A549 treated with Mapracorat at 1 μM for 4 hours (cell line): Measurements from ENCODE around the gene GGN. TPM values are rescaled to one million over a fixed set of nuclear protein-coding genes. Genes with fewer than 3 reads are reported as not detected.

ENCODE experiments used
- total RNA-seq: library from RNA; stranded (reverse); fragments of 200-300 nt; extraction: Qiagen RNA extraction; gene quantifications from 5 replicates; pipeline ENCODE4 v1.2.3, GENCODE V29; 2022

GGN gene, protein sequence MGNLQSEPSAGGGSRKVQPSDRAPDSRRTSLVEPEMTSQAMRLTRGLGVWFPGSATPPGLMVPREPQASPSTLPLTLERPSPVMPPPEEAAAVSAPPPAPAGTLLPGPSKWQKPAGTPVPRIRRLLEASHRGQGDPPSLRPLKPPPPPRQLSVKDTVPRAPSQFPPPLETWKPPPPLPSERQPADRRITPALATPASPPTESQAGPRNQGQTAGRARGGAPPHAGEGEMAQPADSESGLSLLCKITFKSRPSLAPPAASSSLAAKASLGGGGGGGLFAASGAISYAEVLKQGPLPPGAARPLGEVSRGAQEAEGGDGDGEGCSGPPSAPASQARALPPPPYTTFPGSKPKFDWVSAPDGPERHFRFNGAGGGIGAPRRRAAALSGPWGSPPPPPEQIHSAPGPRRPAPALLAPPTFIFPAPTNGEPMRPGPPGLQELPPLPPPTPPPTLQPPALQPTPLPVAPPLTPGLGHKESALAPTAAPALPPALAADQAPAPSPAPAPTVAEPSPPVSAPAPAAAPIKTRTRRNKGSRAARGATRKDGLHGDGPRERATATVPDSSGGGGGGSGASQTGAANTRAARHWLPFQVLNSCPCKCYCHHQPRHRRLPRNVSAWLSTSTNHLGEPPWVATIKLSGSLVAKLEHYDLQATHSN
- total RNA-seq, result 0.09 to 0.28 TPM (median 0.26 TPM) in 4 of 5 replicates, not detected in the other

DNA sequence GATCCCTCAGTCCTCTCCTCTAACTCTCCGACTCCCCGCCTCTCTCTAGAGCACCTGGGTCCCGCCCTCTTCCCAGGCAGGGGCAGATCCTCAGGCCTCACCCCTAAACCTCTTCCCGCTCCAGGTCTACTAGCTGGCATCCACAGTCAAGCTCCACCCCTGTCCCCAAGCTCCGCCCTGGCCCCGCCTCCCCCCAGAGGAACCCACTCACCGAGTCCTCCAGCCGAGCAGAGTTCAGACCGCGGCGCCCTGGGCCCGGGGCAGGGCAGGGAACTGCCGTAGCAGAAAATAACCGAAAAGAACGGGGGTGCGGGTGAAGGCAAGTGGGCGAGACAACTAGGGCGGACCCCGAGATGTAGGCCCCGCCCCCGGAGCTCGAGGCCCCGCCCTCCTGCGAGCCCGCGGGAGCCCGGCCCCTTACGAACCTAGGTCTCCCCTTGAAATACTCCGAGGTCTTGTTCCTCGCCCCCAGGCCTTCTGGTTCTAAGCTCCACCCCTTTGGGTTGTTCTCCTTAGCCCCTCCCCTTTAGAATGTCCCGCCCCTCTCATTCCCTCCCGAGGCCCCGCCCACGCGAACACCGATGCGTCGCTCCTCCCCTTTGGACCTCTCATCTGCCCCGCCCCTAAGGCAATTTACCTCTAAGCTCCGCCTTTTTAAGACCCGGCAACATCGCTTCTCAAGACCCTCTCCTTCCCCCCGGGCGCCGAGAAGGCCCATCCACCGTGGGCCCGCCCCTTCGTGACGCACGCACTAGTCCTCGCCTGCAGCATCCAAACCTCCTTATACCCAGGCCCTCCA, at the start of gene GGN:
Gene GGN (minus strand): TSS at position 485 of the 799 bp plus-strand sequence. CDS start 773 bp downstream, outside the sequence.

DNA sequence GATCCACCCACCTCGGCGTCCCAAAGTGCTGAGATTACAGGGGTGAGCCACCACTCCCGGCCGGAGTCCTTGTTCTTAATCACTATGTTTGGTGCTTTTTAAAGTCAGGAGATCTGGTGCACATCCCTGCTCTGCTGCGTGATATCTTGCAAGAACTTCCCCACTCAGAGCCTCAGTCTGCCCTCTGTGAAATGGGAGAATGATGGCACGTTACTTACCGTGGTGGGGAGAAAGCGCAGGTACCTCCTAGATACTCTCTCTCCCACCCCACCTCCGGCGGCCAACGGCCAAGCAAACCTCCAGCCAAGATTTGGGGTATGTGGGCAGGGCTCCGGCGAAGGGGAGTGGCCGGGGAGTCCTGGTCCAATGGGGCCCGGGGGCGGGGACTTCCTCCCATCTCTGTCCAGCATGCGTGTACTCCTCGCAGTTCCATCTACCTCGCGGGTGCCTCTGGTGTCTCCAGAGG, 45.5 kb upstream of the GGN start, which contains the start of gene RYR1:
Gene RYR1 (plus strand): TSS at position 424 of the 466 bp plus-strand sequence. CDS start 139 bp downstream, outside the sequence.

GRCh38 chr19:38425810-38426466, 38.1 kb upstream of the GGN start, which contains the start of gene RASGRP4:
Gene RASGRP4, minus strand, starts transcription at chr19:38426219. Its CDS starts 128 bp downstream, at chr19:38426091.

DNA sequence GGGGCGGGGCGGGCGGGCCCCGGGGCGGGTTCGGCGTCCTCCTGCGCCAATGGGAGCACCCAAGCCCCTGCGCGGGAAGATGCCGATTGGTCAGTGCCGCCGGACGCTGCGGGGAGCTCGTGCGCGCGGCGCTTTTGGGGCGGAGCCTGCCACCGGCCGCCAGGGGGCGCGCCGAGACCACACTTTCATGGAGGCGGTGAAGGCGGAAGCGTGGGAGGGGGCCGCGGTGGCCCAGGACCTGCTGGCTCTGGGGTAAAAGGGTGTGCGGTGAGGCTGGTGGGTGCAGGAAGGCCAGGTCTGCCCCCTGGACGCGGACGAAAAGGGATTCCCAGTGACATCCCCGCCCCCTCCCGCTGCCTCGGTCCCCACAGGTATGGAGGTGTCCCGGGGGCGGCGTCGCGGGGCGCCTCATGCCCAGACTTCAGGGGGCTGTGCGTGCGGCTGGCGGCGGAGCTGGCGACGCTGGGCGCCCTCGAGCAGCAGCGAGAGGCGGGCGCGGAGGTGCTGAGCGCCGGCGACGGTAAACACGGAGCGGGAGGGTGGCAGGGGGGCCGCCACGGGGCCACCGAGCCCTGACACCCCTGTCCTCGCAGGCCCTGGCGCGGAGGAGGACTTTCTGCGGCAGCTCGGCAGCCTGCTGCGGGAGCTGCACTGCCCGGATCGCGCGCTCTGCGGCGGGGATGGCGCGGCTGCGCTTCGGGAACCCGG, 15.3 kb upstream of the GGN start, which contains the start of gene FAM98C:
Gene FAM98C (plus strand): TSS at position 127 of the 708 bp plus-strand sequence. CDS start 61 bp downstream, at position 188.

GRCh38 chr19:38388349-38389100, 691 bp upstream of the GGN start, which contains the start of gene SPRED3:
Gene SPRED3, plus strand, starts transcription at chr19:38388697. Its CDS starts 1,606 bp downstream, at chr19:38390303.

GRCh38 chr19:38374332-38375097, 13.3 kb downstream of the GGN start, which contains the start of gene PSMD8:
Gene PSMD8, plus strand, starts transcription at chr19:38374571. Its CDS starts 31 bp downstream, at chr19:38374602.

Other genes with a start within 250 kb of the GGN start
- 3.0 to 5.8 TPM (median 3.9 TPM) in 5 replicates for gene DPF1, start 163.8 kb downstream of the GGN start, total RNA-seq
- 67.1 to 107 TPM (median 106 TPM) in 5 replicates for gene PPP1R14A, start 131.7 kb downstream of the GGN start, total RNA-seq
- 257 to 368 TPM (median 329 TPM) in 5 replicates for gene SPINT2, start 123.5 kb downstream of the GGN start, total RNA-seq
- 608 to 786 TPM (median 705 TPM) in 5 replicates for gene C19orf33, start 83.8 kb downstream of the GGN start, total RNA-seq
- 99.8 to 131 TPM (median 127 TPM) in 5 replicates for gene YIF1B, start 72.1 kb downstream of the GGN start, total RNA-seq
- 3.7 to 4.9 TPM (median 4.2 TPM) in 5 replicates for gene KCNK6, start 68.2 kb downstream of the GGN start, total RNA-seq
- 0.66 to 1.4 TPM (median 0.75 TPM) in 5 replicates for gene CATSPERG, start 52.2 kb downstream of the GGN start, total RNA-seq
- 463 to 512 TPM (median 490 TPM) in 5 replicates for gene PSMD8, start 13.5 kb downstream of the GGN start, total RNA-seq
- gene SPRED3, start 663 bp upstream of the GGN start, total RNA-seq, result 1.5 to 3.0 TPM (median 2.3 TPM) in 5 replicates
- gene FAM98C, start 15.1 kb upstream of the GGN start, total RNA-seq, result 16.9 to 28.1 TPM (median 27.2 TPM) in 5 replicates
- gene RASGRP4, start 38.2 kb upstream of the GGN start, total RNA-seq, result not detected in 5 replicates
- gene RYR1, start 45.7 kb upstream of the GGN start, total RNA-seq, result 5.4 to 6.3 TPM (median 6.1 TPM) in 5 replicates
- gene MAP4K1, start 229.9 kb upstream of the GGN start, total RNA-seq, result 0.85 to 1.6 TPM (median 1.3 TPM) in 5 replicates
- gene EIF3K, start 231.2 kb upstream of the GGN start, total RNA-seq, result 656 to 947 TPM (median 702 TPM) in 5 replicates